DOHH2 (cell line): ENCODE results near the gene HPSE2.

Experiments used
- CTCF ChIP-seq: fragments of 200-600 bp; sonication (generic); IDR thresholded peaks from one replicate; pipeline ENCODE4 v1.5.1; 2014; ENCODE audit warnings: antibody characterized with exemption, mild to moderate bottlenecking, low read depth, low read length; ENCODE audit not compliant: poor library complexity, severe bottlenecking
- EZH2phosphoT487 ChIP-seq: fragments of 200-600 bp; sonication (generic); IDR thresholded peaks from 2 replicates; pipeline ENCODE4 v1.6.1; 2017; ENCODE audit warnings: borderline replicate concordance, mild to moderate bottlenecking, antibody characterized with exemption, low read length, moderate library complexity, mixed read lengths

GRCh38 chr10:98485959-98486358 is 749.7 kb downstream of the HPSE2 start:
- TF ChIP-seq CTCF (no peak), EZH2phosphoT487 (no peak)
